ENCODE data around the gene YJEFN3.

YJEFN3 gene

DNA sequence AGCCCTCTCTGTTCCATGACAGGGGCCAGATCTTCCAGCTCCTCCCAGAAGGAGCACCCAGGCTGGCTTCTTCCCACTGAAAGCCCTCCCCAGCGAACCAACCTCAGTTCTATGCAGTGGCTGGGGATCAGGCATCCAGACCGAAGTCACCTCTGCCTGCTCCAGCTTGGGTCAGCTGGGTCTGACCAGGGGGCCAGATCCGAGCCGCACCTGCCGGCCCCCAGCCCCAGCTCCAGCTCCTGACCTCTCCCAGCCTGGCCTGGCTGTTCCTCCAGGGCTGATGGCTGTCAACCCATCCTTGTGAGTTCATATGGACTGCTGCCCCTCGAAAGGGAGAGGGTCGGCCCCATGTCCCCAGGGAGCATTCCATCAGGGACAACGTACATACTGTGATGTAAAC lies 21.4 kb upstream of the YJEFN3 start:
- no peak overlapping the region for H3K9ac ChIP-seq (ENCODE audit: low read depth, low read length, poor library complexity, severe bottlenecking)
- TF ChIP-seq, protein P1, sequence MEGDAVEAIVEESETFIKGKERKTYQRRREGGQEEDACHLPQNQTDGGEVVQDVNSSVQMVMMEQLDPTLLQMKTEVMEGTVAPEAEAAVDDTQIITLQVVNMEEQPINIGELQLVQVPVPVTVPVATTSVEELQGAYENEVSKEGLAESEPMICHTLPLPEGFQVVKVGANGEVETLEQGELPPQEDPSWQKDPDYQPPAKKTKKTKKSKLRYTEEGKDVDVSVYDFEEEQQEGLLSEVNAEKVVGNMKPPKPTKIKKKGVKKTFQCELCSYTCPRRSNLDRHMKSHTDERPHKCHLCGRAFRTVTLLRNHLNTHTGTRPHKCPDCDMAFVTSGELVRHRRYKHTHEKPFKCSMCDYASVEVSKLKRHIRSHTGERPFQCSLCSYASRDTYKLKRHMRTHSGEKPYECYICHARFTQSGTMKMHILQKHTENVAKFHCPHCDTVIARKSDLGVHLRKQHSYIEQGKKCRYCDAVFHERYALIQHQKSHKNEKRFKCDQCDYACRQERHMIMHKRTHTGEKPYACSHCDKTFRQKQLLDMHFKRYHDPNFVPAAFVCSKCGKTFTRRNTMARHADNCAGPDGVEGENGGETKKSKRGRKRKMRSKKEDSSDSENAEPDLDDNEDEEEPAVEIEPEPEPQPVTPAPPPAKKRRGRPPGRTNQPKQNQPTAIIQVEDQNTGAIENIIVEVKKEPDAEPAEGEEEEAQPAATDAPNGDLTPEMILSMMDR (conservative IDR thresholded peaks at IDR 0.05; ENCODE audit: low read length): no peak
- TF ChIP-seq EZH2phosphoT487 (IDR thresholded peaks at IDR 0.05; ENCODE audit: borderline replicate concordance): no peak
- H3K9me2 ChIP-seq (replicated peaks; ENCODE audit: low read depth, low read length): no peaks in the 10 kb centered on the region
- no peaks in the 10 kb centered on the region for H3F3A ChIP-seq (ENCODE audit: low read depth)
- no peak overlapping the region for H3K4me3 ChIP-seq (ENCODE audit: low read length, poor library complexity, severe bottlenecking)
- H3K36me3 ChIP-seq (ENCODE audit: insufficient read depth, low read length): peaks cover 52% of the 10 kb centered on the region; the same call in 1 of the 2 replicates
- no peaks in the 10 kb centered on the region for H3K9me3 ChIP-seq (ENCODE audit: insufficient read depth, low read depth, low read length)
- no peaks in the 10 kb centered on the region for H3K27me3 ChIP-seq (ENCODE audit: insufficient read depth, low read length, poor library complexity, severe bottlenecking)
- H3K4me2 ChIP-seq (ENCODE audit: low read depth, low read length, poor library complexity, severe bottlenecking): no peak overlapping the region
- H3K4me1 ChIP-seq (ENCODE audit: insufficient read depth, low read length, poor library complexity, severe bottlenecking): no peaks in the 10 kb centered on the region
- no peaks in the 10 kb centered on the region for H4K20me1 ChIP-seq (ENCODE audit: insufficient read depth, low read length, poor library complexity, severe bottlenecking)
- no peak overlapping the region for H2AFZ ChIP-seq (ENCODE audit: low read length)
- no peaks in the 10 kb centered on the region for H3K79me2 ChIP-seq (ENCODE audit: insufficient read depth, low read length)

DNA sequence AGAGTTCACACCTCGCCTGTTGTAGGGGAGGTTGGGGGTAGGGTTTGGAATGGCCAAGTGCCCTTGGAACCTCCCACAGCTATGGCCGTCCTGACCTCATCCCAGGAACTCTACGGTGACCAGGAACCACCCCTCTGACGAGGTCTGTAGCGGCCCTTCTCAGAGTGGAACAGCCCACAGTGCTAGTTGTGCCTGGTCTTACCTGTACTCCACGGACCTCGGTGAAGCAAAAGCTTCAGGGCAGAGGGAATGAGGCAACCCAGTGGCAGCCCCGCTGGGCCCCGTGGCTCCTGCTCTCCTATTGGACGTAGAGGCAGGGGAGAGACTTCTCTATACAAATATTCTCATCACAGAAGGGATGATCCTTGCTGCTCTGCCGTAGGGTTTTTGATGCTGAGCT lies 20.5 kb upstream of the YJEFN3 start:
- Histone ChIP-seq H3K36me3 (ENCODE audit: insufficient read depth, low read length) (peaks cover 44% of the 10 kb centered on the region; the same call in 1 of the 2 replicates), H3K4me1 (ENCODE audit: insufficient read depth, low read length, poor library complexity, severe bottlenecking) (no peaks in the 10 kb centered on the region), H3K27me3 (ENCODE audit: insufficient read depth, low read length, poor library complexity, severe bottlenecking) (no peaks in the 10 kb centered on the region), H3K9me2 (replicated peaks; ENCODE audit: low read depth, low read length) (no peaks in the 10 kb centered on the region), H4K20me1 (ENCODE audit: insufficient read depth, low read length, poor library complexity, severe bottlenecking) (no peaks in the 10 kb centered on the region), H3K4me3 (ENCODE audit: low read length, poor library complexity, severe bottlenecking) (no peak overlapping the region), H3K9me3 (ENCODE audit: insufficient read depth, low read depth, low read length) (no peaks in the 10 kb centered on the region), H3K9ac (ENCODE audit: low read depth, low read length, poor library complexity, severe bottlenecking) (no peak overlapping the region), H3K4me2 (ENCODE audit: low read depth, low read length, poor library complexity, severe bottlenecking) (no peak overlapping the region), H3K79me2 (ENCODE audit: insufficient read depth, low read length) (no peaks in the 10 kb centered on the region), H3F3A (ENCODE audit: low read depth) (no peaks in the 10 kb centered on the region), H2AFZ (ENCODE audit: low read length) (no peak overlapping the region)
- TF ChIP-seq, protein P1 (conservative IDR thresholded peaks at IDR 0.05; ENCODE audit: low read length): no peak
- no peak for TF ChIP-seq EZH2phosphoT487 (IDR thresholded peaks at IDR 0.05; ENCODE audit: borderline replicate concordance)

DNA sequence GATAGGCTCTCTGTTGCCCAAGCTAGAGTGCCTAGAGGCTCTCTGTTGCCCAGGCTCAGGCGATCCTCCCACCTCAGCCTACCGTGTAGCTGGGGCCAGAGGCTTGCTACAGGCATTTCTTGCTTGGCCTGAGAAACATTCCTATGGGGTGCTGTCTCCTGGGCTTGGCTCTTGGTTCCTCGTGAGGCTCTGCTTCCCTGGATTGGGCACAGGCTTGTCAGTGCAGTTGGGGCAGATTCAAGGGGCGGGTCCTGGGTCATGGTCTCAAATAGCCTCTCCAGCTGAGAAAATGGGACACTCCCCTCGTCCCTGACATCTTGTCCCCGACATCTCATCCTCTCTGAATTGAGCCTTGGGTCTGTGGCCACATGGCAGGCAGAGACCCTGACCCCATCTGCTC lies 18.3 kb upstream of the YJEFN3 start:
- Histone ChIP-seq H3K79me2 (ENCODE audit: insufficient read depth, low read length) (peaks cover 8% of the 10 kb centered on the region; the same call in 1 of the 2 replicates), H3K9me2 (replicated peaks; ENCODE audit: low read depth, low read length) (no peaks in the 10 kb centered on the region), H3K4me3 (ENCODE audit: low read length, poor library complexity, severe bottlenecking) (no peak overlapping the region), H3K36me3 (ENCODE audit: insufficient read depth, low read length) (peaks cover 24% of the 10 kb centered on the region; the same call in 1 of the 2 replicates), H3K9me3 (ENCODE audit: insufficient read depth, low read depth, low read length) (no peaks in the 10 kb centered on the region), H3F3A (ENCODE audit: low read depth) (no peaks in the 10 kb centered on the region), H3K9ac (ENCODE audit: low read depth, low read length, poor library complexity, severe bottlenecking) (no peak overlapping the region), H3K27me3 (ENCODE audit: insufficient read depth, low read length, poor library complexity, severe bottlenecking) (no peaks in the 10 kb centered on the region), H4K20me1 (ENCODE audit: insufficient read depth, low read length, poor library complexity, severe bottlenecking) (no peaks in the 10 kb centered on the region), H2AFZ (ENCODE audit: low read length) (no peak overlapping the region), H3K4me2 (ENCODE audit: low read depth, low read length, poor library complexity, severe bottlenecking) (no peak overlapping the region), H3K4me1 (ENCODE audit: insufficient read depth, low read length, poor library complexity, severe bottlenecking) (peaks cover 1% of the 10 kb centered on the region)
- TF ChIP-seq EZH2phosphoT487 (IDR thresholded peaks at IDR 0.05; ENCODE audit: borderline replicate concordance): no peak
- TF ChIP-seq, protein P1 (conservative IDR thresholded peaks at IDR 0.05; ENCODE audit: low read length): no peak

Measured in Loucy (cell line).